NCI-H510A treated with DMSO at 0.1 percent for 48 hours (cell line): ENCODE results near the gene SKI.
A peak's percentile ranks its signal among the peaks of the same experiment; 100 is the strongest.

ENCODE experiments used
- DNase-seq: peaks from one replicate; lab custom pipeline; 2025; lab: John Stamatoyannopoulos, UW

Gene SKI

DNA sequence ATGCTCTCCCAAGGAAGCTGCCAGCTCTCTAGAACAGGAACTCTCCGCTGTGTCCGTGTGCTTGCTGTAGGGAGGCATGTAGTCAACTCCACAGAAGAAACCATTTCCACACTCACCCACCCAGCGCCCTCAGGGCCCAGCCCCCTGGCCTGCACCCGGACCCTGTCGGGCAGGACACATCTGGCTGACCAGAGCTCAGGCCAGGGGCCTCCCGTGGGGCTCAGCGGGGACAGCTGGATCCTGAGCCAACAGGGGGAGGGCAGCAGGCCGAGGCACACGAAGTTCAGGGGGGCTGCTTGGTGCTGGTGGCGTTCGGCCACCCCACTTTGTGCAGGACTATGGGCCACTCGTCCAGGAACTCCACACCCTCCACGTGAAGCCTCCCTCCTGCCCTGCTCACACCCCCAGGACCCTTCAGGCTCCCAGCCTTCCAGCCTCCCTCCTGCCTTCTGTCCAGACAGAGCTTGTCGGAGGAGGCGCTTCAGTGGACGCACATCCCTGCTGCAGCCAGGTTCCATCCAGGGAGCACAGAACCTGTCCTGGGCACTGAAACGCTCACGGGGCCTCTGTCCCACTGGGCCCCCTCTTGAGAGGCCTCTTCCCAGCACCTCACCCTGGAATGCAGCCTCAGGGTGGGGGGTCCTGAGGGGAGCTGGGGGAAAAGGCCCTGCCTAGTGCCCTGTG is 18.6 kb upstream of the SKI start:
- no peak for DNase-seq

DNA sequence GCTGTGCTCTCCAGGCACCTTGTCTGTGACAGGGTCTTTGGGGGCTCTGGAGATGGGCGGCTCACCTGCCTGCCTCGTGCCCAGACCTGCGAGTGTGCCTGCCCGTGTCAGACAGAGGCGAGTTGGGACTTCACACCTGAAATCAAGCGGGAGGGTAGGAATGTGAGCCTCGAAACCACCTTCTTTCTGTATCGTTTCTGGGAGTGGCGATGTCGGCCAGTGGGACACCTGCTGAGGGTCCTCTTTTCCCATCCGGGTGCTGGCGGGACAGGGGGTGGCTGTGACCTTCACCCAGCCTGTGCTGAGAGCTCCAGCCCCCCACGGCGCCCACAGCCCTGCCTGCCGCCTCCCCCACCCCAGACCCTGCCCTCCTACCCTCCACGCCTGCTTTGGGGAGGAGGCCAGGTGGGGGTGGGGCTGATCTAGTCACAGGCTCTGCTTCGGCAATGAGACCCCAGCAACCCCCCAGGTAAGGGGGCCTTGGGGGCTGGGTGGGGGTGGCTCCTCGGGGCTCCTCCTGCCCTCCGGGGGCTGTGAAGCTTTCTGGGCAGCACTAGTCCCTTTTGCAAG is 17.9 kb upstream of the SKI start:
- no peak for DNase-seq

DNA sequence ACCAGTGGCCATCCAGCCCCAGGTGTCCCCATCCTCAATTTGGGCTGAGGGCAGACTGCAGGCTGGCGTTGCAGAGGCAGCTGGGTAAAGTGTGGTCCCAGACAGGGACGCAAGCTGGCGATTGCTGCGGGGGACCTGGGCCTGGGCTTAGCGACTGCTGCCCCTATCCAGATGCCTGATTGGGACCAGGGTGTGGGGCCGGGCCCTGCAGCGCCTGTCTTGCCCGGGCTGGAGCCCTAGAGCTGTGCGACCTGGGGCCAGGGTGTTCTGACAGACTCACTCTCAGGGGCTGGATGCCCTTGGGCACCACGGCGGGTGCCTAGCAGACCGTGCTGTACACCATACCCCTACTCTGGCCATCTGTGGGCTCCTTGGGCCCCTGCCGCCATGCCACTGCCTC is 17.3 kb upstream of the SKI start:
- no peak for DNase-seq

DNA sequence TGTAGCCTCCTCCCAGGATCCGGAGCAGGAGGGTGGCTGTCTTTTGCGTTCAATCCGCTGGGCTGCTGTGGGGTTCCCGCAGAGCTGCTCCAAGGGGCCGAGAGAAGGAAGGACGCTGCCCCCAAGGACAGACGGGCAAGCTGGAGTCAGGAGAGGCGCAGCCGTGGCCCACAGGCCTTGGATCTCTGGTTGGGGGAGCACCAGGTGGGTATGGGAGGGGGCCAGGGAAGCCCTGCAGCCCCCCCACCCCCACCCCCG is 15.9 kb upstream of the SKI start:
- no peak for DNase-seq

DNA sequence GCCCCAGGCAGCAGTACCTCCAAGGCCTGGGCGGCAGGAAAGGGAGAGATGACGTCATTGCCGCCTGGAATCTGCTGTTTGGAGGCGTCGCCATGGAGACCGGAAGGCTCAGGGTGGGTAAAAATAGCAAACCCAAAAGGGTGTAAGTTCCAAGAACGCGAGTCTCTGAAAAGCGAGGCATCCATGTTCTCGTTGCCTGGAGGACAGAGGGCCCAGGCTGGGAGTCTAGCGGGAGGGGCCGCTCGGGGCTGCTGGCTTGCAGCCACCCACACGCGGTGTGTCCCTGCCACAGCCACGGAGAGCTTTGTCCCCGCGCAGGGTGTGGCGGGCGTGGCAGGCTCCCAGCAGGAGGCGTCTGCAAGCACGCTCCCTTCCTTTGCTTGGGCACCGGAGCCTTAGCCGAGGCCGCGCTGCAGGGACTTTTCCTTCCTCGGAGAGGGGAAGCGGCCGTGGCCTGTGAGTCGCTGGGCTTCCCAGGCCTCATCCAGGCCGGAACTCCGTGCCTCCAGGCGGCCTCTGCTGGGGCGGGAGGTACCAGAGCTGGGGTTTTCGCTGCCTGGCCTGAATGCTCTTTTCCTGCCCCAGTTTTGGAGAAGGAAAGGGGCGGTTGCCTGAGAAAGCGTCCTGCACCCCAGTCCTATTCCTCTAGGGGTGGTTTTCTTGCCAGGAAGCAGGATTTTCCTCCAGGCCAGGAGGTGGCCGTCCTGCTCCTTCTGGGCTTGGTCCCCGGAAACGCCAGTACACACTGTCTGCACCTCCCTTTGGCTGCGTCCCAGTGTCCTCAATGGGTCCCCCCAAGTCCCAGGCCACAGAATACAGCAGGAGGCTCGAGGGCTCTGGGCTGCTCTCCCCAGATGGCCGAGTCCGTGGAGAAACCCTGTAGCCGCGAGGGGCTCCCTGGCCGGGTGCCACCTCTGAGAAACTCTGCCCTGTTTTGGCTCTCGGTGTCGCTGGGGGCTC is 15.3 kb upstream of the SKI start:
- no peak for DNase-seq

DNA sequence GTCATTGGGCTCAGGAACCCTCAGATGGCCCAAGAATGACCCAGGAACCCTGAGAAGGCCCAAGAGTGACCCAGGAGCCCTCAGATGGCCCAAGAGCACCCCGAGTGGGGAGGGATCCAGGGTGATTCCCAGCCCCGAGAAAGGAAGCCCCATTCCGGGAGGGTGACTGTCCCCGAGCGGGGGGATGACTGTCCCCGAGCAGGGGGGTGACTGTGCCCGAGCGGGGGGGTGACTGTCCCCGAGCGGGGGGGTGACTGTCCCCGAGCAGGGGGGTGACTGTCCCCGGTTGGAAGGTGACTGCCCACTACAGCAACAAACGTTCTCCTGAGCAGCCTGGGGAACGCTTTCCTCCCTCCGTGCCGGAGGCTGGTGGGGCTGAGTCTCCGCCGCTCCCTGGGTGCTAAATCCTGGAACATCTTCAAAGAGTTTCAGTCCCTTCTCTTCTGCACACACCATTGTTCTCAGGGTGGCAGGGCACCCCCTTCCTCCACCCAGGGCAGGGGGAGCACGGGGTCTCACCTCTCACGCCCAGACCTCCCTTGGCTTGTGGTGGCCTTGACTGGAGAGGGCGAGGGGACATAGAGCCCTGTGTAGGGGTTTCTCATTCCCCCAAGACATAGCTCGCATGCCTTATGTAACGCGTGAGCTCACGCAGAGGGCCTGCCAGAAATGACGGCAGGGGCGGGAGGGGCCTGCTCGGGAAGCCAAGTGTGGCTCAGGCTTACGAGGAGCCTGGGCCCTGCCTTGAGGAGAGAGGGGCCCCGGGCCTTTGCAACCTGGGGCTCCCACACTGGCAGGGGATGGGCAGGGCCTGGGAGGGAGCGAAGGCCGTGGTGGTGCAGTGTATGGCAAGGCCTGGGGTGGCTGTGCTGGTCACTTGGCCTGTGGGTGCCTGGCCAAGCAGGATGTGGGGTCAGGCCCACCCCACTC is 14.3 kb upstream of the SKI start:
- no peak for DNase-seq

DNA sequence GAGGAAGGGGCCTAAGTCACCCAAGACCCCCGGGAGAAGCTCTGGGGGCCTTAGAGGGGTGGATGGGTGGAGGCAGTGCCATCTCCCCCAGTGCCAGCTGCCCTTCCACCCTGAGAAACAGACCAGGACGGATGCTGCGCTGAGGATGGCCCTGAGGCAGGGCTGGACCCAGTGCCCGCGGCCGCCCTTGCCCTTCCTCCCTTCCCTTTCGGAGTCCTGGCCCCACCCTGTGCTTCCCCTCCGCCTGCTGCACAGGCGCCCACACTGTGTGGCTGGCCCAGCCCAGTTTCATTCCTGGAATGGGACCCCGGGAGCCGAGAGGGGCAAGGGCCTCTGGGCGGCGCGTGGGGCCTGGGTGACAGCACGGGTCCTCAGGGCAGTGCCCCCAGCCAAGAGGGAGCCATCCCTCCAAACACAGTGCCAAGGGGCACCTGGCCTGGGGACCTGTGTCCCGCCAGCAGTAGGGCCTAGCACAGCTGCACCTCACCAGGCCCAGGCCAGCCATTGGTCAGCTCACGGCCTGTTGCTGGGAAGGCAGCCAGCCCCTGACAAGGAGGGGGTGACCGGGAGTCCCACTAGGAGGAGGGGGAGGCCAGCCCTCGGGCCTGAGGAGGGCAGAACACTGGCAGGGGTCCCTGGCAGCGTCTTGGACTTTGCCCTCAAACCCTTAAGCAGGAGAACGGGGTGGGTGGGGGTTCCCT is 13.4 kb upstream of the SKI start:
- DNase-seq: no peak

DNA sequence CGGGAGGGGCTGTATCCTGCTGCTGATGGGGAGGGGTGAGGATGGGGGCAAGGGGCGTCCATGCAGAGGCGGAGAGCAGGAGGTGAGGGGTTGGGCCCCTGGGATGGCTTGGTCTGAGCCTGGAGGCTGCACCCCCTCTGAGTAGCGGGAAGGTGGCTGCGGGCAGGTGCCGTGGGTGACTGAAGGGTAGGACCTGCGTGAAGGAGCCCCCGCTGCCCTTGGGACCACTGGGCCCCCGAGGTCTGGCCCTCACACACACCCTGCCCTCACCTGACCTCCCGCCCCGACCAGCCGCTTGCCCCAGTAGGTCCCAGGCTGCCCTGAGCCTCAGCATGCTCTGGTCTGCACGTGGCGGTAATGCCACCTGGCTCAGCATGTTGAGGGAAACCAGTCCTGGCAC is 12.8 kb upstream of the SKI start:
- DNase-seq: no peak

DNA sequence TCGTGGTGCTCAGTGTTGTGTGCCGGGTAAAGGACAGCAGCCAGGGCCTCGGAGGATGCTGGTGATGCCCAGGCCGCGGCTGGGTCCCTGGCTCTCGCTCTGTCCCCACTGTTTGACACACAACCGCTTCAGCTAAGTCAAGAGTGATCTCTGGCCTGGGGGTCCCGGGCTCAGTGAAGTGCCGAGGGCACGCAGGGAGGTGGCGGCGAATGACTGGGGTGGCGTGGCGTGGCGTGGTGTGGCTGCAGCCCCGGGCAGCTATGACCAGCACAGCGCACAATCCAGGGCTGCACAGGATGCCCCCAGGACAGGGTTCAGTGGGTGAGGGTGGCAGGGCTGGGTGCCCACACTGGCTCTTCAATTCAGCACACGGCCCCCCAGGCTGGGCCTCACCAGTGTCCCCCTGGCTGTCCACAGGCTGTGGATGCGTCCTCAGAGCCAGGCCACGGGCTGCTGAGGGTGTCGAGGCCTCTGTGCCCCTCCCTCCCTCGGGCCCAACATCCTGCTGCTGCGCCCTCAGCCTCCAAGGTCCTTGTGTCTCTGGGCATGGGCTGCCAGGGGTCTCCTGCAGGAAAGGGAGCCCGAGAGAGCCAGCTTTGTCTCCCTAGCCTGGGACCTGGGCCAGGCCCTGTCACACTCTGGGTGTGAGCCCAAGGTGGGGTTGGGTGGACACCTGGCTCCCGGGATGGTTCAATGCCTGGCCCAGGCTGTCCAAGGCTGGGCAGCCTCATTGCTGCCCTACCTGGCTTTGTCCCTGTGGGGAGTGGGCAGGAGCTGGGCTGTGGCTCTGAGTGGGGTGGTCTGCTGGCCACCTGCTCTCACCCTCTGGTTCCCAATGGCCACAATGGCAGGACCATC is 12.0 kb upstream of the SKI start:
- DNase-seq: no peak

DNA sequence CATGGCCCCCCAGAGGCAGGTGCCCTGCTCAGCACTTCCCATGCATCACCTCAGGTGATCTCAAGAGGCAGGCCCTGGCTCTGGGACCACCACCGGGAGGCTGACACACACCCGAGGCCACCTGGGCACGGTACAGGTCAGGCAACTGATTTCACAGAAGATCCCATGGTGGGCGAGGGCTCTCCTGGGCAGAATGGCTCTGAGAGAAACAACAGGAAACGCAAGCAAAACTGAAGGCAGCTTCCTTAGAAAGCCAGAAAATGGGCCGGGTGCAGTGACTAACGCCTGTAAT is 11.4 kb upstream of the SKI start:
- DNase-seq: no peak

DNA sequence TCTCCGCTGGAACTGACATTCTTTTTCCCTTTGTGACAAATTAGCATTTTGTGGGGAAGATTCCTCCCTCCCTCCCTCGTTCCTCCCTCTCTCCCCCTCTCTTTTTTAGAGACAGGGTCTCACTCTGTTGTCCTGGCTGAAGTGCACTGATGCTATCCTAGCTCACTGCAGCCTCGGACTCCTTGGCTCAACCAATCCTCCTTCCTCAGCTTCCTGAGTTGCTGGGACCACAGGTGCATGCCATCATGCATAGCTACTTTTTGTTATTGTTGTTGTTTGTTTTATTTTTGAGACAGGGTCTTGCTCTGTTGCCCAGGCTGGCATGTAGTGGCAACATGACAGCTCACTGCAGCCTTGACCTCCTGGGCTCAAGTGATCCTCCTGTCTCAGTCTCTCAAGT is 6.8 kb upstream of the SKI start:
- DNase-seq: no peak

DNA sequence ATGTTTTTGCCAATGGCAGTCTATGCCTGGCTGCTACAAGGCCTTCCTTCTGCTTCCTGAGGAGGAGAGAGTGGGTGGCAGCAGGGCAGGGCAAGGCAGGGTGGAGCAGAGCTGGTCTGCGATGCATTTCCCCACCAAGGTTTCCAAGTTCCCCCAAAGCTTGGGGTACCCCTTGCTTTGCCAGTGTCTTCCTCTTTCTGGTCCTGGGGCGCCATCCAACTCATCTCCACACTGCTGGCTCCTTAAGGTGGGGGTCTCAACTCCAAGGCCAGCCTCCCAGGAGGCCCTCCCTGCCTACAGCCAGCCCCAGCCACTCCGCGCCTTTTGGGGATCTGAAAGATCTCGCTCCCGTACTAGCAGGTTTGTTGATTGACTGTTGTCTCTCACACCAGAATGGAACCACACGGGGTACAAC is 3.9 kb upstream of the SKI start:
- no peak for DNase-seq

DNA sequence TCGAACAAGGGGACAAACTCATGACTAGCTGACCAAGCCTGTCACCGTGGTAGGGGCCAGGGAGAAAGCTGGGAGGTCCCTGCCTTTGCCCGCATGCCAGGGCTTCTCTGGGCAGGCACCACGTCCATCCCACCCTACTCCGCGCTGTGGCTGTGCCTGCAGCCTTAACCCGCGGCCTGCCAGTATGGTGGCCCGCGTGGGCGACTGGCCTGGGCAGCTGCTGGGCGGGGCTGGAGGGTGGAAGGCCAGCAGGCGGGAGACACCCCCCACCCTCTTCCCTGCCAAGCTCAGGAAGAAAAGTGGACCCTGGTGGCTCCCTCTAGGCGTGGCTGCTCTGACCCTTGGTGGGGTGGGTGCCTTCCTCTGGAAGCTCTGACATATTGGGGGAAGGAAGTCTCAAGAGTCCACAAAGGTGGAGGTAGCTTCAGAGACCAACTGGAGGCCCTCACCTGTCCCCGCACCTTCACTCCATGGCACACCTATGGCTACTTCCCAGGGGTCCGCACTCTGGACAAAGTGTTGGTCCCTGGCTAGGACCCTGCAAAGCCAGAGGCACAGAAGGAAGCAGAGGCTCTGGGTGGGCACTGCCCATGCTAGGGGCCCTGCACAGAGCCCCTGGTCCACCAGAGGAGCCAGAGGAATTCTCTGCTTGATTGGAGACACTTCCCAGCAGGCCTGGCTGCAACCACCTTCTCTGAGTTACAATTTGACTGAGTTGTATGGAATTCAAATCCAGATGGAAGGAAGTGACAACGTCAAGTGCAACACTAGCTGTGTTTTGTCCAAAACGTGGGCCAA is 3.3 kb upstream of the SKI start:
- no peak for DNase-seq

DNA sequence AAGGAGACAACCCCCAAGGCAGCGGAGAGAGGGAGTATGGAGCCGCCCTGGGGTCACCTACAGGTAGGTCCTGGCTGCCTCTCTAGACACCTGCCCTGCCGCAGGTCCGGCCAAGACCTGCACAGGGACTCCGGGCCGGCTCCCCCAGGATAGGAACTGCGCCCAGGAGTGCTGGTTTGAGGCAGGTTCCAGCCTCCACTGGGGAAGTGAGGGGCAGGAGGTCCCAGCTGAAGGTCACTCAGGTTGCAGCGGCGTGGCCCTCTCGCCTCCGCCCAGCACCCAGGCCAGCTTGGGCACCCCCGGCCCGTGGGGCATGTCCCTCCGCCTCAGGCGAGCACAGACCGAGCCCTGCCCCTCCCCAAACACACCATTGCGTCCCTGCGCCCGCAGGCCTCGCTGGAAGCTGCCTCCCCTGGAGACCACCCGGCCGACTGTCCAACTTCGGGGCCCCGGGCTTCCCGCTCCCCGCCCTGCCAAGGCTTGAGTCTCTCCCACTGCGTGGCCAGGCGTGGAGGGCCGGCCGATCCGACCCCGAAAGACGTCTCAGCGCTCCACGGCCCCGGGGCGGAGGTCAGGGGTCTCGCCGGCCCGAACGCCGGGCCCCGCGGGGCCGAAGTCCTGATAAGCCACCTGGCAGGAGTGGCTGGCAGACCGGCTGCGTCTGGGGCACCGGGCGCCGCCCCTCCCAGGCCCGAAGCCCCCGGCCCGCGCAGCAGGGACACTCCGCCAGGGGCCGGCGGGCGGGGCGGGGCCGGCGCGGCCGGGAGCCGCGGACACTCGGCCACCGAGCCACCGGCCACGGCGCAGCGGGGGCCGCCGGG is 1.4 kb upstream of the SKI start:
- no peak for DNase-seq

DNA sequence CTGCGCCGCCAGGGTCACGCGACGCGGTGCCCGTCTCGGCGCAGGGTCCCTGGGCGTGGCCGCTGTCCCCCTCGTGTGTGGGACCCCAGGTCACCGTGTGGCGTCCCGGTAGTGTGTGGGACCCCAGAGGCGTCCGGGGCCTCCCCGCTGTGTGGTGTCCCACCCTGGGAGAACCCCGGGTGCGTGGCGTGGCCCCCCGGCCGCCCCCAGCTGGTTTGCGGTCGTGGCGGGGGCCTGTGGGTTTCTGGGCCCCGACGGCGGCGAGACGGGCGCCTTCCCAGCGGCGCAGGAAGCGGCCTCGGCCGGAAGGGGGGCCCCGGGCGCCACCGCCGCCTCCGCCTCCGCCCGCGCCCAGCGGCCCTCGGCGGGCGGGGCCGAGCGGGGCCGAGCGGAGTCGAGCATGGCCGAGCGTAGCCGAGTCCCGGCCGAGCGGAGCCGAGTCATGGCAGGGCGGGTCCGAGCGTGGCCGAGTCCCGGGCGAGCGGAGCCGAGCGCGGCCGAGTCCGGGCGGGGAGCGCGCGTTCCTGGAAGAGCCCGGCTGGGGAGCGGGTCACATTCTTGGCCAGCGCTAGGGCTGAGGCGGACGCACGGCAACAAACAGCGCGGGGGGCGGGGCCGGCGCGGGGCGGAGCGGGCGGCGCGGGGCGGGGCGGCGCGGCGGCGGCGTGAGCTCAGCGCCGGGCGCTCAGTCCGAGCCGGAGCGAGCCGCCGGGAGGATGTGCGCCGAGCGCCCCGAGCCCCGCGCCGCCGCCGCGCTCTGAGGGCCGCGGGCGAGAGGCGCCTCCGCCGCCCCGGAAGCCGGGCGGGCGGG is 568 bp upstream of the SKI start:
- DNase-seq: peak; percentile 99

DNA sequence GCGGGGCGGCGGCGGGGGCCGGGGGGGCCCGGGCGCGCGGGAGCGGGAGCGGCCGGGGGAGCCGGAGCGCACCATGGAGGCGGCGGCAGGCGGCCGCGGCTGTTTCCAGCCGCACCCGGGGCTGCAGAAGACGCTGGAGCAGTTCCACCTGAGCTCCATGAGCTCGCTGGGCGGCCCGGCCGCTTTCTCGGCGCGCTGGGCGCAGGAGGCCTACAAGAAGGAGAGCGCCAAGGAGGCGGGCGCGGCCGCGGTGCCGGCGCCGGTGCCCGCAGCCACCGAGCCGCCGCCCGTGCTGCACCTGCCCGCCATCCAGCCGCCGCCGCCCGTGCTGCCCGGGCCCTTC is 546 bp downstream of the SKI start:
- no peak for DNase-seq

DNA sequence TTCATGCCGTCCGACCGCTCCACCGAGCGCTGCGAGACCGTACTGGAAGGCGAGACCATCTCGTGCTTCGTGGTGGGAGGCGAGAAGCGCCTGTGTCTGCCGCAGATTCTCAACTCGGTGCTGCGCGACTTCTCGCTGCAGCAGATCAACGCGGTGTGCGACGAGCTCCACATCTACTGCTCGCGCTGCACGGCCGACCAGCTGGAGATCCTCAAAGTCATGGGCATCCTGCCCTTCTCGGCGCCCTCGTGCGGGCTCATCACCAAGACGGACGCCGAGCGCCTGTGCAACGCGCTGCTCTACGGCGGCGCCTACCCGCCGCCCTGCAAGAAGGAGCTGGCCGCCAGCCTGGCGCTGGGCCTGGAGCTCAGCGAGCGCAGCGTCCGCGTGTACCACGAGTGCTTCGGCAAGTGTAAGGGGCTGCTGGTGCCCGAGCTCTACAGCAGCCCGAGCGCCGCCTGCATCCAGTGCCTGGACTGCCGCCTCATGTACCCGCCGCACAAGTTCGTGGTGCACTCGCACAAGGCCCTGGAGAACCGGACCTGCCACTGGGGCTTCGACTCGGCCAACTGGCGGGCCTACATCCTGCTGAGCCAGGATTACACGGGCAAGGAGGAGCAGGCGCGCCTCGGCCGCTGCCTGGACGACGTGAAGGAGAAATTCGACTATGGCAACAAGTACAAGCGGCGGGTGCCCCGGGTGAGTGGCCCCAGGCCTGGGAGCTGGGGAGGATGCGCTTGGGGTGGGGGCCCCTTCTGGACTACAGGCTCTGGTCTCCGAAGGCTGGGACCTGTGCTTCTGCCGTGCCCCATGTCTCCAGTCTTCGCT is 1.1 kb downstream of the SKI start:
- peak; percentile 74 for DNase-seq
